GM18499 (cell line): ENCODE measurements around the gene OSBPL1A.

Experiments
- ATAC-seq: cut with Tn5 transposase; IDR thresholded peaks from one replicate; pipeline ENCODE4 v1.9.1; 2021; ENCODE audit warnings: moderate number of reproducible peaks; ENCODE audit not compliant: insufficient read depth, unreplicated experiment

The OSBPL1A gene

DNA sequence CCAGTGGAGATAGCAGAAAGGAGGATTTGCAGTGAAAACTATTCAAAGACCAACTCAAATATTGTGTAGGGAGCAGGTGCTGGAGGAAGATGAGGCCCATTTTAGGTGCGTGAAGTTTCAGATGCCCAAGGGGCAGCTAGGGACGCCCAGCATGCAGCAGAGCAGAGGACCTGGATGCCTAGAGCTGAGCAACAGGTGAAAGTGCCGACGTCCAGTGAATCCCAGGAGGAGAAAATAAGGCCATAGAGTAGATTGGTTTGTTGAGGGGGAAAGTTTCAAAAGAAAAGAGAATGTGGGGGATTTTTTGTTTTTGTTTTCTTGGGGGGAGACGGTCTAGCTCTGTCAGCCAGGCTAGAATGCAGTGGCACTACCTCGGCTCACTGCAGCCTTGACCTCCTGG, 53.1 kb downstream of the OSBPL1A start:
- no peak for ATAC-seq

DNA sequence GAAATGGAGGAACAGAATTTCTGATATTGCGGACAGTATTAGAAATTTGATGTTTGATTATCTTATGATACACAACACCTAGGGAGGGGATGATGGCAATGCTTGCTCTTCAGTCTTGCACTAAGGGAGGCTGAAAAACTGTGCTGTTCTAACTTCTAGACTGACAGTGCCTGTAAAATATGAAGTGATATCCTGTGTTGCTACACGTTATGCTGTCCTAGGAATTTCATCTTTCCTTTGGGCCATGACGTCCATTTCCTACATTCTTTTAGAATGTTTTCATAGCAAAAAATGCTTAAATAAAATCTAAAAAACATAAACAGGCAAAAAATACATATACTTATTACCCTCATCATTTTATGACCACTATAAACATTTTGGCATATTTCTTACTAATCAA, 55.3 kb downstream of the OSBPL1A start:
- no peak for ATAC-seq

DNA sequence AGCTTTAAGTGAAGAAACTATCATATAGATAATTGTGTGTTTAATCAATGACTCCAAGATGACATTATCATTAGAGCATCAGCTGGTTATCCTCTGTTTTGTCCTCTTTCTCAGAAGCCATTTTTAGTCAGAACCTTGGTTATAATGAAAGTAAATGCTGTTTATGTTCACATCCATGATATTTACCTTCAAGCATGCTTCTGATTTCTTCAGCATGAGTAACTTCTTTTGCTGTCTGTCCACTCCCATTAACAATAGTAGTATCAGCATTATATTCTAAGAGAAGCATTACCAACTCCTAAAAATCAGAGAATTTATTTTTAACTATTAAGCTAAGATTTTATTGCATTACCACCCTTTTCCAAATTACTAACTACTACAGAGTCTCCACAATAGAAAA, 56.3 kb downstream of the OSBPL1A start:
- no peak for ATAC-seq

GRCh38 chr18:24333084-24333483, 64.5 kb downstream of the OSBPL1A start:
- no peak for ATAC-seq

DNA sequence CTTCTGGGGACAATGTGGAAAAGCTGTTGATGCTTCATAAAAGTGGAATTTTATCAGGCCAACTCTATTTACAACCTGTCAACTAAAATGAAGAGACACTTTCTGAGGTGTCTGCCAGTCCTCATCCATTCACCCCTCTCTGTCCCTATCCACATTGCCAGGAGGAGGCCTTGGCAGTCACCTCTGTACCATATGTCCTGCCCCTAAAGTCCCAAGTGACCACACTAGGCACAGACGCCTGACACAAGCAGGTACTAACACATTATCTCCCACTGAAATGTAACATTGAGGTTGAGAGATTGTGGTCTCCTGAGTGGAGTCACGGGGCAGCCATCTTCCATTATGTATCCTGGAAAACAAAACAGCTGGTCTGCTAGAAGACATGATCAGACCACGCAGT, 71.4 kb downstream of the OSBPL1A start:
- no peak for ATAC-seq

- no peak for ATAC-seq
Observed at GRCh38 chr18:24322584-24323136, 75.0 kb downstream of the OSBPL1A start.

GRCh38 chr18:24321071-24321470, 76.6 kb downstream of the OSBPL1A start:
- ATAC-seq: no peak

- no peak for ATAC-seq
Observed at GRCh38 chr18:24319757-24320156, 77.9 kb downstream of the OSBPL1A start.

DNA sequence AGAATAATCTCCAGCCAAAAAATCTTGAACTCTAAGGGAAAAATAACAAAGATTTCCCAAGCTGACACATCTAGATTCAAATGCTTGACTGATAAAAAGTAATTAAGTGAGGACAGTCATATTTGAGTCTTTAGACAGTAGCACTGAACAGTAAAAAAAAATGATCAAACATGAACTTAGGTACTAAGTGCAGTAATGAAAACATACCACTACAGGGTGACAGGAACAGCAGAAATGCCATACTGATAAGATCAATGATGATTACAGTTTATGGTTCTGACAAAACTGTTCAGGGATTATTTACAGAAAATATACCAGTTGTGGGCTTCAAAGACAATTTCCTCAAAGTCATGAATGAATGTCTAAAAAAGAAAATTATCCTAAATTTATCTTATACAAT, 80.3 kb downstream of the OSBPL1A start:
- no peak for ATAC-seq

- no peak for ATAC-seq
Observed at GRCh38 chr18:24315170-24315569, 82.5 kb downstream of the OSBPL1A start.

- no peak for ATAC-seq
Observed at GRCh38 chr18:24306201-24306600, 91.4 kb downstream of the OSBPL1A start.

GRCh38 chr18:24300703-24301102, 96.9 kb downstream of the OSBPL1A start:
- no peak for ATAC-seq

DNA sequence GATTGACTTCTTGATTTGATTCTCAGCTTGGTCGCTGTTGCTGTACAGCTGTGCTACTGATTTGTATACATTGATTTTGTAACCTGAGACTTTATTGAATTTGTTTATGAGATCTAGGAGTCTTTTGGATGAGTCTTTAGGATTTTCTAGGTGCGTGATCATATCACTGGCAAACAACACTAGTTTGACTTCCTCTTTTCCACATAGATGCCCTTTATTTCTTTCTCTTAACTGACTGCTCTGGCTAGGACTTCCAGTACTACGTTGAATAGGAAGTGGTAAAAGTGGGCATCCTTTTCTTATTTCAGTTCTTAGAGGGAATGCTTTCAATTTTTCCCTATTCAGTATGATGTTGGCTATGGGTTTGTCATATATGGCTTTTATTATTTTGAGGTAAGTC, 101.3 kb downstream of the OSBPL1A start:
- no peak for ATAC-seq

DNA sequence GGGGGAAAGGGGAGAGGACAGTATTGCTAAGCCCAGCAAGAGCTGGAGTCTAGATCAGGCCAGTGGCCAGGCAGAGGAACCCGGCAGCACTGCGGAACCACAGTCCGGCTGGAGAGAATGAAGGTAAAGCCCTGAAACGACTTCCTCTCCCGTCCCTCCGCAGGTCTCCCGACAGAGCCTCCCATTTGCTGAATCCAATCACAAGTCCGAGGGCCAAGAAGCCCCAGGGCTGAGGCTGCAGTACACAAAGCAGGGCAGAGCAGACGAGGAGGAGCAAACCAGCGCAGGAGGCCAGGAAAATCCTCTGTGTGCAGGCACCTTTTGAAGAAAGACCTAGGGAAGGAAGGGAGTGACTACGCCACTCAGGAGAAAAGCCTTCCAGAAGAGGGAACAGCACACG, 104.4 kb downstream of the OSBPL1A start:
- no peak for ATAC-seq

GRCh38 chr18:24278591-24278990, 119.0 kb downstream of the OSBPL1A start:
- ATAC-seq: no peak

GRCh38 chr18:24277516-24278195, 120.0 kb downstream of the OSBPL1A start:
- no peak for ATAC-seq

DNA sequence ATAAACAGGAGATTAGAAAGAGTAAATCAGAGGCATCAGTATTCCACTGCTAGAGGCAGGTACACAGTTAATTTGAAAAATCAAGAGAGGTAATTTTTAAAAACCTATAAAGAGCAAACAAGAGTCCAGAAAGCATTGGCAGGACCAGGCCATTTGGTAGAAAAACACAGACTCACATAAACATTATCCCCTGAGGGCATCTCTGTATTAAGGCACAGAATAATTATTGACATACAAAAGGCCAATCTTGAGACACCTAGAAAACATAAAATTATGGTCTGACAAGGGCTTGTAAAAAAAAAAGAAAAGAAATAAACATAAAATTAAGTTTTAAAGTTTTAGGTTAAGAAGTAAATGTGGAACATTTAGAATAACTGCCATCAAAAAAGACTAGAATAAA, 120.6 kb downstream of the OSBPL1A start:
- no peak for ATAC-seq

DNA sequence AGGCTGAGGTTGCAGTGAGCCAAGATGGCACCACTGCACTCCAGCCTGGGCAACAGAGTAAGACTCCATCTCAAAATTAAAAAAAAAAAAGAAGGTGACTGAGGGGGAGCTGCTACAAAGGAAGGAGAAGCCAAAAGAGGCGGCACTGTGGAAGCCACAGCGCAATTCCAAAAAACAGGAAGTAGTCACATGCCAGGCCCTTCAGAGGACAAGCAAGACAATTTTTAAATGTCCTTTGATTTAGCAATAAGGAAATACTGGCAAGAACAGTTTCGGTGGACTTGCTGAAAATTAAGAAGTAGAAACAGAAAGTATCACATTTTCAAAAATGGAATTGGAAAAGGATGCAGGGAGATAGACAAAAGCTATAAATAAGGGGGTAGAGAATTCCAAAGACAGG, 122.8 kb downstream of the OSBPL1A start:
- no peak for ATAC-seq

- no peak for ATAC-seq
Observed at GRCh38 chr18:24273596-24273995, 124.0 kb downstream of the OSBPL1A start.

GRCh38 chr18:24272229-24272525, 125.4 kb downstream of the OSBPL1A start:
- ATAC-seq: no peak

GRCh38 chr18:24271381-24272228, 126.0 kb downstream of the OSBPL1A start:
- no peak for ATAC-seq

DNA sequence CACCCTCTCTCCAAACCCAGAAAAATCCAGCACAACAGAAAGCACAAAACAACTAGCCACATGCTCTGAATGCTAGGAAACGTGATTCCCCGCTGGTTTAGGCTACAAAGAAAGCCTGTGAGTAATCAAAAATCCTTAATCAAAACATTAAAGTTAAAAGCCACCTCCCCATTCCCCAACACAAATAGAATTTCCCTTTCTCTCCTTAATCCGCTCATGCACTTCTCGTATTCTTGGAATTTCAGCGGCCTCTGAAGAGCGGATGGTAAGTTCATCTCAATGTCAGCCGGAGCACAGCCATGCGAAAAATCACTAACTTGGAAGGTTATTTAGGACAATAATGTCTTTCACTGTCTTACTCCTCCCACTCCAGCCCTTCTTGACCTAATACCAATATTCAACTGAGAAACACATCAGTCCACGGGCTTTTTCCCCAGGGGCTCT, 126.7 kb downstream of the OSBPL1A start:
- no peak for ATAC-seq
